Kidney epithelial cell (primary cell): ENCODE data around the gene ZDHHC8. TPM values are rescaled to one million over a fixed set of nuclear protein-coding genes. Genes with fewer than 3 reads are reported as not detected.

Source experiments
- DNase-seq: peaks from one replicate; pipeline ENCODE4 v3.0.0-alpha.2; 2010; ENCODE audit warnings: low read depth
- H3K27me3 ChIP-seq: 2 replicates; pipeline ENCODE4 v1.6.0; 2011; ENCODE audit warnings: low read length; ENCODE audit not compliant: control insufficient read depth, insufficient read depth
- H3K36me3 ChIP-seq: 2 replicates; pipeline ENCODE4 v1.5.1; 2011; ENCODE audit warnings: low read length; ENCODE audit not compliant: control insufficient read depth, insufficient read depth
- H3K4me3 ChIP-seq: 2 replicates; pipeline ENCODE4 v1.5.1; 2011; ENCODE audit warnings: low read depth, mild to moderate bottlenecking, control low read depth, low read length
- CTCF ChIP-seq: IDR thresholded peaks from 2 replicates; pipeline ENCODE4 v1.5.1; 2011; ENCODE audit warnings: mild to moderate bottlenecking, moderate library complexity, low read length, control low read depth, inconsistent platforms; ENCODE audit not compliant: insufficient read depth, poor library complexity, severe bottlenecking
- total RNA-seq: library from RNA; depleted of rRNA; stranded (reverse); fragments of >200 nt; gene quantifications from 2 replicates; pipeline ENCODE4 v1.2.3, GENCODE V29; 2015

Gene ZDHHC8
- total RNA-seq, 1 donor from 2014 or later = 26.9 TPM

- no peak for DNase-seq
- no peak for TF ChIP-seq CTCF
- H3K36me3 ChIP-seq = peaks cover 3% of the 10 kb centered on the region
- no peaks in the 10 kb centered on the region for H3K27me3 ChIP-seq
- no peak overlapping the region for H3K4me3 ChIP-seq
These were observed 45.5 kb upstream of the ZDHHC8 start for GRCh38 chr22:20086101-20086599.

GRCh38 chr22:20086763-20087162 is 44.8 kb upstream of the ZDHHC8 start:
- no peak for TF ChIP-seq CTCF
- Histone ChIP-seq H3K27me3 (no peaks in the 10 kb centered on the region), H3K4me3 (no peak overlapping the region), H3K36me3 (peaks cover 3% of the 10 kb centered on the region)
- DNase-seq = no peak

- H3K4me3 ChIP-seq = no peak overlapping the region
- peaks cover 4% of the 10 kb centered on the region for H3K36me3 ChIP-seq
- no peak for TF ChIP-seq CTCF
- no peaks in the 10 kb centered on the region for H3K27me3 ChIP-seq
- no peak for DNase-seq
These were observed 44.0 kb upstream of the ZDHHC8 start for GRCh38 chr22:20087319-20088262.

- no peak for DNase-seq
- no peak for TF ChIP-seq CTCF
- Histone ChIP-seq H3K4me3 (no peak overlapping the region), H3K36me3 (peaks cover 5% of the 10 kb centered on the region), H3K27me3 (no peaks in the 10 kb centered on the region)
These were observed 43.3 kb upstream of the ZDHHC8 start for GRCh38 chr22:20088263-20088648.

- no peak for TF ChIP-seq CTCF
- H3K4me3 ChIP-seq = no peak overlapping the region
- DNase-seq = no peak
These were observed 42.2 kb upstream of the ZDHHC8 start for GRCh38 chr22:20089226-20089976.

More at GRCh38 chr22:20089226-20089976, 42.2 kb upstream of the ZDHHC8 start:
- Histone ChIP-seq H3K36me3 (peaks cover 5% of the 10 kb centered on the region), H3K27me3 (no peaks in the 10 kb centered on the region)
